Adrenal gland (tissue), 12 donors: ENCODE data around the gene FREM2. TPM values are rescaled to one million over a fixed set of nuclear protein-coding genes. Genes with fewer than 3 reads are reported as not detected.

Experiments
- DNase-seq, 7 donors: peaks; one replicate each; pipeline ENCODE4 v3.0.0-alpha.2; 2019 to 2020
- H3K27ac ChIP-seq, 5 donors: fragments of 200-600 bp; sonication (generic) in 4 of 5; 1 replicate in 3 of 5; 2 replicates in 2 of 5; pipeline versions ENCODE4 v1.5.1 to v1.8.0; 2016 to 2020; ENCODE audit warnings: mild to moderate bottlenecking in 1 of 5
- H3K27me3 ChIP-seq: fragments of 200-600 bp; 2 replicates; pipeline ENCODE4 v1.8.0; 2021
- H3K36me3 ChIP-seq, 2 donors: fragments of 200-600 bp; replicated peaks in 1 of 2; 1 replicate in 1 of 2; 2 replicates in 1 of 2; pipeline versions ENCODE4 v1.5.1 to v1.8.0; 2018 to 2022
- H3K4me1 ChIP-seq, 2 donors: fragments of 200-600 bp; replicated peaks in 1 of 2; 1 replicate in 1 of 2; 2 replicates in 1 of 2; pipeline versions ENCODE4 v1.5.1 to v1.8.0; 2018 to 2021
- H3K4me3 ChIP-seq, 4 donors: fragments of 200-600 bp; sonication (generic) in 3 of 4; one replicate each; pipeline ENCODE4 v1.5.1; 2016 to 2018
- H3K9me3 ChIP-seq, 3 donors: fragments of 200-600 bp; sonication (generic) in 1 of 3; replicated peaks in 1 of 3; 1 replicate in 2 of 3; 2 replicates in 1 of 3; pipeline versions ENCODE4 v1.5.1 to v1.8.0; 2016 to 2021
- POLR2A ChIP-seq, 2 donors: fragments of 450-650 bp; IDR thresholded peaks; one replicate each; pipeline ENCODE4 v1.6.1; 2017; ENCODE audit warnings: antibody characterized with exemption in 2 of 2, mild to moderate bottlenecking in 2 of 2, moderate library complexity in 1 of 2
- WGBS, 4 donors: extraction: QIAGEN DNeasy Blood & Tissue Kit in 2 of 4; methylation state at CpG; one replicate each; pipeline versions ENCODE4 v1.1.5 to v1.1.7; 2013 to 2017; 5-methylcytosine and 5-hydroxymethylcytosine counted together
- intact Hi-C, 2 donors: fragments of 100-400 bp; cut with DNase I; formaldehyde crosslinking; loops; one replicate each; pipeline versions ENCODE4 v1.14.1 to v1.15.0; 2022 to 2023
- polyA plus RNA-seq, 3 donors: library from polyadenylated mRNA; stranded (reverse); fragments of 200-250 nt in 2 of 3; fragments of 350-450 nt in 1 of 3; fragmentation: Illumina TruSeq in 1 of 3; extraction: RNeasy Lipid Tissue Mini Kit (QIAGEN cat#74804) in 1 of 3; gene quantifications; one replicate each; pipeline ENCODE4 v1.2.3, GENCODE V29; 2013 to 2014
- total RNA-seq, 9 donors: library from RNA; depleted of rRNA in 4 of 9; stranded (reverse); fragments of >200 nt in 4 of 9; fragments of 120-200 nt in 1 of 9; fragmentation: NEBNext Ultra II Directional in 1 of 9; extraction: Animal tissue kit (Norgen Biotek cat#: 25700) in 1 of 9; gene quantifications; one replicate each; pipeline versions ENCODE4 v1.1.0 to v1.2.4, GENCODE V29; 2013 to 2023
- TF ChIP-seq, protein P1 (sequence below), 6 experiments: fragments of 450-650 bp in 4 of 6; fragments of 200-600 bp in 2 of 6; sonication (generic) in 1 of 6; IDR thresholded peaks; 1 replicate in 5 of 6; 2 replicates in 1 of 6; pipeline versions ENCODE4 v1.5.1 to v1.8.0; 2016 to 2021; ENCODE audit warnings: antibody characterized with exemption in 6 of 6, mild to moderate bottlenecking in 2 of 6, moderate library complexity in 1 of 6
- donor health status: healthy with polysubstance abuse.
- donor health status: Bipolar disorder and iron deficiency.
- donor health status: DM: yes; HTN: yes; CAD: no.
- donor health status: DM: no; HTN: no; CAD: no.
- donor health status: DM: no; HTN: no; CAD: no.
- donor health status: DM: yes; HTN: yes; CAD: no.

Gene FREM2
- total and polyA plus RNA-seq, 12 donors: 0.10 to 414 (median 0.58) TPM

DNA sequence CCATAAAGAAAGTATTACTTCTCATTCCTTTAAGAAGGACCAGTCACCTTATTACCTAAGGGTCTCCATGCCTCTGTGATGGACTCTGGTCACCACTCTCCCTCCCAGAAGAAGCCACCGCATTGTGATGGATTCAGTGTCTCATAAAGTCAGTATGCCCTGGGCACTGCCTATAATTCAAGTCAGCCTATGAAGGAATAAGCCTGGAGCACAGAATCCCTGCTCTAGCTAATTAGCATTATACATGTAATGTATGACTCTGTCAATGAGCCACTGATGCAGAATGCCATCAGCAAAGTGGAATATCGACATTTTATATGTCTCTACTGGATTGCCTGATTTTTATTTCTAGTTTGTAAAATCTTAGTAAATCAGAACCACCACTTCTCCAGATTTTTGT, 14.9 kb upstream of the FREM2 start:
- Histone ChIP-seq H3K27me3 (no peaks in the 10 kb centered on the region), H3K4me3 (no peak overlapping the region), H3K36me3 (no peaks in the 10 kb centered on the region), H3K27ac (no peak overlapping the region), H3K4me1 (no peaks in the 10 kb centered on the region), H3K9me3 (no peaks in the 10 kb centered on the region)
- intact Hi-C loops: no loop called here
- WGBS, 4 donors: 82 to 88% (median 85%) methylated on average over 2 of the region's 2 CpGs
- TF ChIP-seq, protein P1, sequence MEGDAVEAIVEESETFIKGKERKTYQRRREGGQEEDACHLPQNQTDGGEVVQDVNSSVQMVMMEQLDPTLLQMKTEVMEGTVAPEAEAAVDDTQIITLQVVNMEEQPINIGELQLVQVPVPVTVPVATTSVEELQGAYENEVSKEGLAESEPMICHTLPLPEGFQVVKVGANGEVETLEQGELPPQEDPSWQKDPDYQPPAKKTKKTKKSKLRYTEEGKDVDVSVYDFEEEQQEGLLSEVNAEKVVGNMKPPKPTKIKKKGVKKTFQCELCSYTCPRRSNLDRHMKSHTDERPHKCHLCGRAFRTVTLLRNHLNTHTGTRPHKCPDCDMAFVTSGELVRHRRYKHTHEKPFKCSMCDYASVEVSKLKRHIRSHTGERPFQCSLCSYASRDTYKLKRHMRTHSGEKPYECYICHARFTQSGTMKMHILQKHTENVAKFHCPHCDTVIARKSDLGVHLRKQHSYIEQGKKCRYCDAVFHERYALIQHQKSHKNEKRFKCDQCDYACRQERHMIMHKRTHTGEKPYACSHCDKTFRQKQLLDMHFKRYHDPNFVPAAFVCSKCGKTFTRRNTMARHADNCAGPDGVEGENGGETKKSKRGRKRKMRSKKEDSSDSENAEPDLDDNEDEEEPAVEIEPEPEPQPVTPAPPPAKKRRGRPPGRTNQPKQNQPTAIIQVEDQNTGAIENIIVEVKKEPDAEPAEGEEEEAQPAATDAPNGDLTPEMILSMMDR (IDR thresholded peaks at IDR 0.05): no peak
- TF ChIP-seq POLR2A (IDR thresholded peaks at IDR 0.05): no peak
- DNase-seq: no peak

DNA sequence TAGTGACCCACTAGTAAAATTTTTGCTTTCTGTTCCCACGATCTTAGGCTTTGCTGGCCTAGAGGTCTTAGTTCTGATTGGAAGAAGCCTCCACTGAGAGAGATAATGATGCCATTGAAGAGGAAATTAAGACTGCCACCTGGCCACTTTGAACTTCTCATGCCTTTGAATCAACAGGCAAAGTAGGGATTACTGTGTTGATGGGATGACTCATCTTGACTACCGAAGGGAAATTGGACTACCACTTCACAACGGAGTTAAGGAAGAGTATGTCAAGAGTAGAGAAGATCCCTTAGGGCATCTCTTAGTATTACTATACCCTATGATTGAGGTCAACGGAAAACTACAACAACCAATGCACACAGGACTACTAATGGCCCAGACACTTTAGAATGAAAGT, 12.7 kb upstream of the FREM2 start:
- WGBS, 4 donors: 67 to 85% (median 69%) methylated on average over 4 of the region's 4 CpGs
- TF ChIP-seq, protein P1 (IDR thresholded peaks at IDR 0.05): no peak
- TF ChIP-seq POLR2A (IDR thresholded peaks at IDR 0.05): no peak
- intact Hi-C loops: no loop called here
- Histone ChIP-seq H3K4me3 (no peak overlapping the region), H3K4me1 (no peaks in the 10 kb centered on the region), H3K27me3 (no peaks in the 10 kb centered on the region), H3K27ac (no peak overlapping the region), H3K36me3 (no peaks in the 10 kb centered on the region), H3K9me3 (no peaks in the 10 kb centered on the region)
- DNase-seq: no peak

DNA sequence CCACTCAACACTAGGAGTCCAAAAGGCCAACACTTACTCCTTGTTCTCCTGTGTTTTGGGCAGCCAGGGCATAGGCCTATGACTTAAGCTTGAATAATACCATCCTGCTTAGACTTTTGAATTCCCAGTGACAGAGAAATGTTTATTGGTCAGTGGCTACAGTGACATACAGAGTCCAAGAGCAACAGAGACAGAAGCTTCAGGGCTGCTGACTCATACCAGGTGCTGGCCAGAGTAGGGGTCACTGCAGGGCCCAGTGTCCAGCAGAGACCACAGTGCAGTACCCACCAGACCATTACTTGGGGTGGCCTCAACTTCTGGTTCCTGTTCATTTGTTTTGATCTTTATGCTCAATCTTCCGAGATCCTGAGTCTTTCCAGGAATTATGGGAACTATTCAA, 6.0 kb upstream of the FREM2 start:
- H3K27ac ChIP-seq: no peak overlapping the region
- no peaks in the 10 kb centered on the region for H3K9me3 ChIP-seq
- DNase-seq: no peak
- no peak for TF ChIP-seq POLR2A (IDR thresholded peaks at IDR 0.05)
- TF ChIP-seq, protein P1 (IDR thresholded peaks at IDR 0.05): no peak
- H3K4me1 ChIP-seq: no peaks in the 10 kb centered on the region
- 81 to 87% (median 84%) methylated on average over 1 of the region's 1 CpG for WGBS, 4 donors
- no peaks in the 10 kb centered on the region for H3K36me3 ChIP-seq
- intact Hi-C loops: no loop called here
- no peak overlapping the region for H3K4me3 ChIP-seq
- peaks cover 23% of the 10 kb centered on the region for H3K27me3 ChIP-seq

DNA sequence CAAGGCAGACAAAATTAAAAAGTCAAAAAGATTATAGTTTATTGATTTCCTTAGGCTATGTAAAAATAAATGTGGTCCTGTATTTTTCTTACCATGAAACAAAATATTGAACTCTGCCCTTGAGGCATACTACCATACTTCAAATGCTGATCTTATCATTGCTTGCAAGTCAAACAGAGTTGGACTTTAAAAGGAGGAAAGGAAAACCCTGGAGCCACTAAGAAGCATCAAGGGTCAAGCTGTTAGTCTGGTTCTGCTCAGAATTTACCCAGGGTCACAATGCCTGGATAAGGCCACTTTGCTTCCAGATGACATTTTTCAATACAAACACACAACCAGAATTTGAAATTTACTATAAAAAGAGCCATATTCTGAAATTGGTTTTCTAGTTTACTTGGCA, 2.2 kb upstream of the FREM2 start:
- no peak overlapping the region for H3K4me3 ChIP-seq
- no peaks in the 10 kb centered on the region for H3K9me3 ChIP-seq
- peaks cover 41% of the 10 kb centered on the region for H3K27me3 ChIP-seq
- H3K36me3 ChIP-seq: no peaks in the 10 kb centered on the region
- H3K4me1 ChIP-seq: no peaks in the 10 kb centered on the region
- no peak overlapping the region for H3K27ac ChIP-seq
- TF ChIP-seq, protein P1 (IDR thresholded peaks at IDR 0.05): no peak
- no peak for TF ChIP-seq POLR2A (IDR thresholded peaks at IDR 0.05)
- no peak for DNase-seq
- intact Hi-C loops: no loop called here
